SK-N-SH treated with all-trans-retinoic acid at 6 μM for 48 hours (cell line): ENCODE results near the gene PTPN7.
A peak's percentile ranks its signal among the peaks of the same experiment; 100 is the strongest.
"Not testable (repeated sequence)": the region's sequence is repeated elsewhere in the genome, so short reads cannot be mapped to it uniquely, and the experiment has no call there.

Source experiments
- ATAC-seq: fragments of 200-7000 bp; cut with Tn5 transposase; 3 replicates; pipeline ENCODE4 v1.9.1; 2020; ENCODE audit warnings: mild to moderate bottlenecking, moderate library complexity
- ARNTL ChIP-seq: fragments of 450-650 bp; formaldehyde crosslinking; IDR thresholded peaks from 2 replicates; pipeline ENCODE4 v1.5.0; 2020; ENCODE audit warnings: low read depth, mild to moderate bottlenecking, moderate library complexity, borderline replicate concordance
- BACH2 ChIP-seq: fragments of 250-450 bp; sonication (Bioruptor Pico); IDR thresholded peaks from 2 replicates; pipeline ENCODE4 v1.9.0; 2021; ENCODE audit warnings: mild to moderate bottlenecking, borderline replicate concordance
- CSDC2 ChIP-seq: fragments of 250-450 bp; sonication (Bioruptor Pico); IDR thresholded peaks from 2 replicates; pipeline ENCODE4 v1.5.0; 2020; ENCODE audit warnings: mild to moderate bottlenecking, moderate library complexity
- CSRNP3 ChIP-seq: fragments of 250-450 bp; sonication (Bioruptor Pico); IDR thresholded peaks from 2 replicates; pipeline ENCODE4 v1.5.1; 2021; ENCODE audit warnings: mild to moderate bottlenecking, moderate library complexity
- GLIS3 ChIP-seq: fragments of 250-450 bp; sonication (Bioruptor Pico); IDR thresholded peaks from 2 replicates; pipeline ENCODE4 v1.5.0; 2020; ENCODE audit warnings: mild to moderate bottlenecking, moderate library complexity
- ISL1 ChIP-seq: fragments of 250-450 bp; sonication (Bioruptor Pico); IDR thresholded peaks from 2 replicates; pipeline ENCODE4 v2.1.2; 2022; ENCODE audit warnings: mild to moderate bottlenecking, moderate library complexity
- OSR1 ChIP-seq: fragments of 250-450 bp; sonication (Bioruptor Pico); IDR thresholded peaks from 2 replicates; pipeline ENCODE4 v1.8.0; 2022; ENCODE audit warnings: moderate library complexity, mild to moderate bottlenecking, inconsistent platforms
- POU6F1 ChIP-seq: fragments of 250-450 bp; sonication (Bioruptor Pico); IDR thresholded peaks from 2 replicates; pipeline ENCODE4 v1.8.0; 2021; ENCODE audit warnings: low read depth, mild to moderate bottlenecking, moderate library complexity, borderline replicate concordance
- PPARA ChIP-seq: fragments of 250-450 bp; sonication (Bioruptor Pico); IDR thresholded peaks from 2 replicates; pipeline ENCODE4 v1.5.0; 2020; ENCODE audit warnings: mild to moderate bottlenecking, borderline replicate concordance
- RARB ChIP-seq: fragments of 250-450 bp; sonication (Bioruptor Pico); IDR thresholded peaks from 2 replicates; pipeline ENCODE4 v1.8.0; 2021; ENCODE audit warnings: mild to moderate bottlenecking, moderate library complexity
- SNAI2 ChIP-seq: fragments of 250-450 bp; sonication (Bioruptor Pico); IDR thresholded peaks from 2 replicates; pipeline ENCODE4 v1.5.0; 2020; ENCODE audit warnings: mild to moderate bottlenecking, moderate library complexity
- TCF4 ChIP-seq: fragments of 250-450 bp; sonication (Bioruptor Pico); IDR thresholded peaks from 2 replicates; pipeline ENCODE4 v1.8.0; 2021; ENCODE audit warnings: mild to moderate bottlenecking, moderate library complexity, borderline replicate concordance
- TOX ChIP-seq: fragments of 250-450 bp; sonication (Bioruptor Pico); IDR thresholded peaks from 2 replicates; pipeline ENCODE4 v1.8.0; 2021; ENCODE audit warnings: mild to moderate bottlenecking, moderate library complexity, borderline replicate concordance
- TSHZ2 ChIP-seq: fragments of 250-450 bp; sonication (Bioruptor Pico); IDR thresholded peaks from 2 replicates; pipeline ENCODE4 v1.5.0; 2020; ENCODE audit warnings: mild to moderate bottlenecking, moderate library complexity
- ZC3H10 ChIP-seq: fragments of 250-450 bp; sonication (Bioruptor Pico); IDR thresholded peaks from 2 replicates; pipeline ENCODE4 v1.5.1; 2021; ENCODE audit warnings: mild to moderate bottlenecking, moderate library complexity
- ZFP3 ChIP-seq: fragments of 250-450 bp; sonication (Bioruptor Pico); IDR thresholded peaks from 2 replicates; pipeline ENCODE4 v1.5.0; 2020; ENCODE audit warnings: mild to moderate bottlenecking, moderate library complexity
- ZFP30 ChIP-seq: fragments of 450-650 bp; formaldehyde crosslinking; IDR thresholded peaks from 2 replicates; pipeline ENCODE4 v1.5.0; 2022; ENCODE audit warnings: mild to moderate bottlenecking, moderate library complexity
- ZNF565 ChIP-seq: fragments of 450-650 bp; formaldehyde crosslinking; conservative IDR thresholded peaks from 2 replicates; pipeline ENCODE4 v1.5.0; 2020; ENCODE audit warnings: low read depth, mild to moderate bottlenecking, moderate library complexity
- ZNF70 ChIP-seq: fragments of 450-650 bp; formaldehyde crosslinking; IDR thresholded peaks from 2 replicates; pipeline ENCODE4 v1.5.0; 2020; ENCODE audit warnings: mild to moderate bottlenecking, moderate library complexity
- TF ChIP-seq, protein P1 (sequence below): fragments of 250-450 bp; sonication (Bioruptor Pico); IDR thresholded peaks from 2 replicates; pipeline ENCODE4 v1.5.1; 2020; ENCODE audit warnings: low read depth, mild to moderate bottlenecking, moderate library complexity
- TF ChIP-seq, protein P2 (sequence below): fragments of 250-450 bp; sonication (Bioruptor Pico); IDR thresholded peaks from 2 replicates; pipeline ENCODE4 v1.8.0; 2020; ENCODE audit warnings: mild to moderate bottlenecking, moderate library complexity, borderline replicate concordance

The PTPN7 gene

DNA sequence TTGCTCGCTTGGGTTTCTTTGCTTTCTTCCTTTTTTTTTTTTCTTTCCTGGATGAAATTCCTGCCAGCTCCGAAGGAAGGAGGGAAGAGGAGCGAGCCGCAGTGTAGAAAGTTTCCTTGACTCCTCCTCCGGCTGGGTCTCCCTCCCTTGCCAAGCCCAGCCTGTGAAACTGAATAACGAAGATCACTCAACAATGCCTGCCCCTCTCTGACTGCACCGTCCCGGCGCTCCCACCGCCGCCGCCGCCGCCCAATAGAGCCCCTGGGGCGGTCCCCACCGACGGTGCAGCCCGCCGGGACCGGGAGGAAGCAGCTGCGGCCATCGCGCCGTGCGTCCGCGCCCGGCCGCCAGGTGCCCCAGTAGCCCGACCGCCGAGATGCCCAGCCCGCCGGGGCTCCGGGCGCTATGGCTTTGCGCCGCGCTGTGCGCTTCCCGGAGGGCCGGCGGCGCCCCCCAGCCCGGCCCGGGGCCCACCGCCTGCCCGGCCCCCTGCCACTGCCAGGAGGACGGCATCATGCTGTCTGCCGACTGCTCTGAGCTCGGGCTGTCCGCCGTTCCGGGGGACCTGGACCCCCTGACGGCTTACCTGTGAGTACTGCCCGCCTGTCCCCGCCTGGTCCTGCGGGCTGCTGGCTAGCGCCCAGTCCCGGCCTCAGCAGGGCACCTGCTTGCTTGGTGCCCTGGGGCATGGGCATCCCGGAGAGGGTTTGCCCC, 33.4 kb upstream of the PTPN7 start, which contains the start of gene LGR6:
LGR6 (plus strand) TSS at position 186 of the 714 bp plus-strand sequence; CDS start at position 377, 191 bp downstream.
- no peak for ATAC-seq
- TF ChIP-seq ISL1 (CRISPR knock-in tag) (no peak), OSR1 (CRISPR knock-in tag) (no peak), CSRNP3 (CRISPR knock-in tag) (no peak), RARB (CRISPR knock-in tag) (no peak), TSHZ2 (no peak), GLIS3 (no peak), POU6F1 (no peak), ZC3H10 (CRISPR knock-in tag) (no peak), BACH2 (CRISPR knock-in tag) (no peak), SNAI2 (no peak), ARNTL (CRISPR knock-in tag) (no peak), TOX (CRISPR knock-in tag) (no peak), ZFP3 (CRISPR knock-in tag) (no peak), PPARA (CRISPR knock-in tag) (no peak), TCF4 (CRISPR knock-in tag) (no peak)

- peak; percentile 72 for ATAC-seq
- TF ChIP-seq ZNF565: no peak
- no peak for TF ChIP-seq GLIS3
- no peak for TF ChIP-seq TCF4 (CRISPR knock-in tag)
- TF ChIP-seq ZFP3 (CRISPR knock-in tag): no peak
- no peak for TF ChIP-seq ISL1 (CRISPR knock-in tag)
- no peak for TF ChIP-seq BACH2 (CRISPR knock-in tag)
- TF ChIP-seq, protein P1, sequence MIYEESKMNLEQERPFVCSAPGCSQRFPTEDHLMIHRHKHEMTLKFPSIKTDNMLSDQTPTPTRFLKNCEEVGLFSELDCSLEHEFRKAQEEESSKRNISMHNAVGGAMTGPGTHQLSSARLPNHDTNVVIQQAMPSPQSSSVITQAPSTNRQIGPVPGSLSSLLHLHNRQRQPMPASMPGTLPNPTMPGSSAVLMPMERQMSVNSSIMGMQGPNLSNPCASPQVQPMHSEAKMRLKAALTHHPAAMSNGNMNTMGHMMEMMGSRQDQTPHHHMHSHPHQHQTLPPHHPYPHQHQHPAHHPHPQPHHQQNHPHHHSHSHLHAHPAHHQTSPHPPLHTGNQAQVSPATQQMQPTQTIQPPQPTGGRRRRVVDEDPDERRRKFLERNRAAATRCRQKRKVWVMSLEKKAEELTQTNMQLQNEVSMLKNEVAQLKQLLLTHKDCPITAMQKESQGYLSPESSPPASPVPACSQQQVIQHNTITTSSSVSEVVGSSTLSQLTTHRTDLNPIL (CRISPR knock-in tag): no peak
- no peak for TF ChIP-seq CSDC2 (CRISPR knock-in tag)
- TF ChIP-seq, protein P2, sequence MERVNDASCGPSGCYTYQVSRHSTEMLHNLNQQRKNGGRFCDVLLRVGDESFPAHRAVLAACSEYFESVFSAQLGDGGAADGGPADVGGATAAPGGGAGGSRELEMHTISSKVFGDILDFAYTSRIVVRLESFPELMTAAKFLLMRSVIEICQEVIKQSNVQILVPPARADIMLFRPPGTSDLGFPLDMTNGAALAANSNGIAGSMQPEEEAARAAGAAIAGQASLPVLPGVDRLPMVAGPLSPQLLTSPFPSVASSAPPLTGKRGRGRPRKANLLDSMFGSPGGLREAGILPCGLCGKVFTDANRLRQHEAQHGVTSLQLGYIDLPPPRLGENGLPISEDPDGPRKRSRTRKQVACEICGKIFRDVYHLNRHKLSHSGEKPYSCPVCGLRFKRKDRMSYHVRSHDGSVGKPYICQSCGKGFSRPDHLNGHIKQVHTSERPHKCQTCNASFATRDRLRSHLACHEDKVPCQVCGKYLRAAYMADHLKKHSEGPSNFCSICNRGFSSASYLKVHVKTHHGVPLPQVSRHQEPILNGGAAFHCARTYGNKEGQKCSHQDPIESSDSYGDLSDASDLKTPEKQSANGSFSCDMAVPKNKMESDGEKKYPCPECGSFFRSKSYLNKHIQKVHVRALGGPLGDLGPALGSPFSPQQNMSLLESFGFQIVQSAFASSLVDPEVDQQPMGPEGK: no peak
- no peak for TF ChIP-seq CSRNP3 (CRISPR knock-in tag)
- TF ChIP-seq ZNF70 (CRISPR knock-in tag): no peak
- TF ChIP-seq ZFP30: no peak
- TF ChIP-seq POU6F1: no peak
- no peak for TF ChIP-seq PPARA (CRISPR knock-in tag)
- TF ChIP-seq SNAI2: no peak
These were observed 32.6 kb upstream of the PTPN7 start for GRCh38 chr1:202192770-202193613.

GRCh38 chr1:202191391-202191790, 31.0 kb upstream of the PTPN7 start:
- not testable (repeated sequence) for ATAC-seq
